Activated T-cell treated with anti-CD3 and anti-CD28 coated beads, Interleukin-2, amount 50 U/mL, for 24 hours (primary cell): ENCODE data around the gene ST6GAL2.

Source experiments
- DNase-seq: peaks from one replicate; pipeline ENCODE4 v3.0.0-alpha.2; 2020
- H3K27ac Mint-ChIP-seq: 2 replicates; pipeline ENCODE4 v1.8.0; 2020; ENCODE audit warnings: mild to moderate bottlenecking, mixed read lengths
- H3K27me3 Mint-ChIP-seq: 2 replicates; pipeline ENCODE4 v1.8.0; 2020; ENCODE audit warnings: mixed read lengths
- H3K36me3 Mint-ChIP-seq: 2 replicates; pipeline ENCODE4 v1.8.0; 2020; ENCODE audit warnings: low read depth, mixed read lengths
- H3K4me1 Mint-ChIP-seq: 2 replicates; pipeline ENCODE4 v1.8.0; 2020; ENCODE audit warnings: low read depth, mixed read lengths
- H3K4me3 Mint-ChIP-seq: 2 replicates; pipeline ENCODE4 v1.8.0; 2020; ENCODE audit warnings: mild to moderate bottlenecking, moderate library complexity, mixed read lengths
- H3K9me3 Mint-ChIP-seq: 2 replicates; pipeline ENCODE4 v1.8.0; 2020; ENCODE audit warnings: mixed read lengths

ST6GAL2 gene

DNA sequence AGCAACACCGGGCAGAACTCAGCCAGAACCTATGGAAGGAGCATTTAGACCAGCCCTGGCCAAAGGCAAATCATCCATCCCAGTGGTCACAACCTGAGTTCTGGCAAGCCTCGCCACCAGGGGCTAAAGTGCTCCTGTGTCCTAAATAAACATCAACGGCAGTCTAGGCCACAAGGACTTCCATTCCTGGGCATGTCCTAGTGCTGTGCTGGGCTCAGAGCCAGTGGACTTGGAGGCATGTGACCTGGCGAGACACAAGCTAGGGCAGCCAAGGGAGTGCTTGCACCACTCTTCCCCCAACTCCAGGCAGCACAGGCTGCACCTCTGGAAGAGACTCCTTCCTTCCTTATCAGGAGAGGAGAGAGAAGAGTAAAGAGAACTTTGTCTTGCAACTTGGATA is 69.0 kb downstream of the ST6GAL2 start:
- DNase-seq = no peak
- H3K4me3 Mint-ChIP-seq = no peak overlapping the region
- no peaks in the 10 kb centered on the region for H3K36me3 Mint-ChIP-seq
- no peak overlapping the region for H3K27ac Mint-ChIP-seq
- no peaks in the 10 kb centered on the region for H3K4me1 Mint-ChIP-seq
- no peaks in the 10 kb centered on the region for H3K27me3 Mint-ChIP-seq
- H3K9me3 Mint-ChIP-seq = no peaks in the 10 kb centered on the region

DNA sequence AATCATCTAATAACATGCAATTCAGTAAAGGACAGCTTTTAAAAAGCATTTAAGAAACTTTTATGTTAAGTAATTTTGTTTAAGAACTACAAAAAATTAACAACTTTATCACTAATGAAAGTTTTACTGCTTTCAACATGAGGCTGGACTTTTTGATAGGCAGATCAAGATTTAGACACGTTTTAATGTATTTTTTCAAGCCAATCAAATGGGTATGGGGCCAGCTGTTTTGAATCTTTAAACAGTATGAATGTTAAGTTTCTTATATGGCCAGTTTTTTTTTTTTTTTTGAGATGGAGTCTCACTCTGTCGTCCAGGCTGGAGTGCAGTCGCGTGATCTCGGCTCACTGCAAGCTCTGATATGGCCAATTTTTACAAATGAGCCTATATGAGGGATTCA is 73.1 kb downstream of the ST6GAL2 start:
- H3K27me3 Mint-ChIP-seq = no peaks in the 10 kb centered on the region
- H3K36me3 Mint-ChIP-seq = no peaks in the 10 kb centered on the region
- no peaks in the 10 kb centered on the region for H3K4me1 Mint-ChIP-seq
- no peaks in the 10 kb centered on the region for H3K9me3 Mint-ChIP-seq
- DNase-seq = no peak
- H3K27ac Mint-ChIP-seq = no peak overlapping the region
- no peak overlapping the region for H3K4me3 Mint-ChIP-seq

DNA sequence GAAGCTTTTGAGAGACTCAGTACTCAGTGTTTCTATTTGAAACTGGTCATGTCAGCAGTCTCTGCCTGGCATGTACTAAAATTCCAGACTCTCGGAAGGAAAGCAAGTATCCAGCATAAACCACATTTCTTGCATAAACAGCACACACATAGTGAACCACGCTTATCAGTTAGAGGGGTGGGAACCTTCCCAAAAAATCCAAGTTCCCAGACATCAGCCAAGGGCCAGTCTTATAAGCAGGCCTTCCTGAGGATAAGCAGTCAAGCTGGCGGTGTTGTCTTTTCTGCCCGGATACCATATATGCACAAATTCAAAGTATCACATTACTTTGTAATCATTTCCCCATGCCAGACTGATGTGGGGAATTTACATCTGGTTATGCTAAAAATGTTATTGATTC is 73.6 kb downstream of the ST6GAL2 start:
- H3K27me3 Mint-ChIP-seq = no peaks in the 10 kb centered on the region
- no peak for DNase-seq
- no peaks in the 10 kb centered on the region for H3K9me3 Mint-ChIP-seq
- no peak overlapping the region for H3K27ac Mint-ChIP-seq
- H3K36me3 Mint-ChIP-seq = no peaks in the 10 kb centered on the region
- no peak overlapping the region for H3K4me3 Mint-ChIP-seq
- no peaks in the 10 kb centered on the region for H3K4me1 Mint-ChIP-seq

DNA sequence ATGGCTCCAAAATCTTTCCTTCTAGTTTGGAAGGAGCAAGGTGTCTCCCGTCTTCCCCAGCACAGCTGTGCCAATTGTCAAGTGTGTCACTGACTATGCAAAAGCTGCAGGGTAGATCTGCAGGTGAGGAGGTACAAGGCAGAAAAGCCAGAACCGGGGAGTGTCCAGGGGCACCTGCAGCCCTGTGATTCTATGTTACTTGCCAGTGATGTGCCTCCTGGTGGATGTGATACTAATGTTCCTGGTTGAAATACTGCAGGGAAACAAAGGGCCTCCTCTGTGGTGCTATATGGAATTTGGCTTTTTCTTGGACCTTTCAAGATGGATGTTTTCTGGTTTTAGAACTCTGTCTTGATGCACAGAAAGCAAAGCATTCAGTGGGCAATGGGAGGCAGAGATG is 80.3 kb downstream of the ST6GAL2 start:
- DNase-seq = no peak
- no peaks in the 10 kb centered on the region for H3K27me3 Mint-ChIP-seq
- H3K27ac Mint-ChIP-seq = no peak overlapping the region
- no peaks in the 10 kb centered on the region for H3K9me3 Mint-ChIP-seq
- H3K36me3 Mint-ChIP-seq = no peaks in the 10 kb centered on the region
- H3K4me3 Mint-ChIP-seq = no peak overlapping the region
- no peaks in the 10 kb centered on the region for H3K4me1 Mint-ChIP-seq

DNA sequence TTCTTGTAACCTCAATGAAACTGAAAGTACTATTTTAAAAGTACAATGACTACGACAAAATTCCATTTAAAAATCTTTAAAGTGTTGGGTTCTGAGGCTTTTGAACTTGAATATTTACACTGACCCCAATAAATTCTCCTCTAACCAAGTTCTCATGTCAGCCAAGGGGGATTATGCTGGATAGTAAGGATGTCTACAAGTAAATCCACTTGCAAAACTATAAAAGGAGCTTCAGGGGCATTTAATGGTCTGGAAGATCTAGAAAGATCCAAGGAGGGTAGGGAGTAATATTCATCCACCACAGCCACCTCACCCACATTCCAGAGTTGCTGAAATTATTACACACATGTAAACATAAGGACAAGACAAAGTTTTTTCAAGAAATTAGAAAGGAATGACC is 81.8 kb downstream of the ST6GAL2 start:
- DNase-seq = no peak
- H3K4me3 Mint-ChIP-seq = no peak overlapping the region
- no peak overlapping the region for H3K27ac Mint-ChIP-seq
- no peaks in the 10 kb centered on the region for H3K36me3 Mint-ChIP-seq
- H3K9me3 Mint-ChIP-seq = no peaks in the 10 kb centered on the region
- no peaks in the 10 kb centered on the region for H3K27me3 Mint-ChIP-seq
- no peaks in the 10 kb centered on the region for H3K4me1 Mint-ChIP-seq

DNA sequence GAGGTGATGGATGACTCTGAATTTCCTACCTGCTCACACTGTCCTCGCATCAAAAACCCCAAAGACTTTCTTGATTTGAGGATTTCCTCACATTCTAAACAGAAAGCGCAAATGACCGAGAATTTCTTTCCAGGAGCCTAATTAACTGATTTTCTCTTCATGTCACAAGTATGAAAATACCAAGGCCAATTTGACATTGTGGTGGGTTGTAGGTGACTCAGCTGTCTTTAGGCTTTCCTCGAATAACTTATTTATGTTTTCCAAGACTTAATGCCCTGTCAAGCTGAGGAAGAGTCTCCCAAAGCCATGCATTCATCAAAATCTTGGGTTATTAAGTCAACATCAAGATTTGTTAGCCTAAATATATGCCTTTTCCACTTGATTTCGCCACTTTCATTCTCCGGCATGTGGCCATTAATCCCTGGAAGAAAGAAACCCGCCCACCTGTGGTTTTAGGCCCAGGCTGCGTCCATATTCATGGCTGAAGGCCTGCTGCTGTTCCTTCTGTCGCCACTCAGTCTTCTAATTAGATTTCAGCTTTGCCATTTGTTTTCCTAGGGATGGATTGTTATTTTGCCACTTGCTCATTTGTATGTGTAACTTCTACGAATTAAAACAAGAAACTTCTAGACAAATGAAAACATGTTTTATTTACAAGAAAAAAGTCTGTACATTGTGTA is 84.9 kb downstream of the ST6GAL2 start:
- no peaks in the 10 kb centered on the region for H3K27me3 Mint-ChIP-seq
- no peaks in the 10 kb centered on the region for H3K4me1 Mint-ChIP-seq
- H3K4me3 Mint-ChIP-seq = no peak overlapping the region
- no peak overlapping the region for H3K27ac Mint-ChIP-seq
- no peaks in the 10 kb centered on the region for H3K9me3 Mint-ChIP-seq
- no peaks in the 10 kb centered on the region for H3K36me3 Mint-ChIP-seq
- no peak for DNase-seq

DNA sequence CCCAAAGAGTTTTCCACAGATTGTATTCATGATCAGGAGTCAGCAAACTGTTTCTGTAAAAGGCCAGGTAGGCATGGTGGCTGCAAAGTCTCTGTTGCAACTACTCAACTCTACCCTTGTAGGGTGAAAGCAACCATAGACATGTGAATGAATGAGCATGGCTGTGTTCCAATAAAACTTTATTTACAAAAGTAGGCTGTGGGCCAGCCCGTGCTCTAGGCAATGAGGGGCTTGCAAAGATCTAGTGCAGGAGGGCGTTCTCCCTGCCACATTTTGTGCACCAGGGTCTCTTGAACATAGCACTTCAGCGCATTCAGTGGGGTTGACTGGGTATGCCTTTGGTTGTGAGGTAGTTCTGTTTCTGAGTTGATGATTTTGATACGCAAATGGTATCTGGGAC is 85.8 kb downstream of the ST6GAL2 start:
- H3K27ac Mint-ChIP-seq = no peak overlapping the region
- no peak for DNase-seq
- no peaks in the 10 kb centered on the region for H3K4me1 Mint-ChIP-seq
- H3K36me3 Mint-ChIP-seq = no peaks in the 10 kb centered on the region
- H3K9me3 Mint-ChIP-seq = no peaks in the 10 kb centered on the region
- no peak overlapping the region for H3K4me3 Mint-ChIP-seq
- H3K27me3 Mint-ChIP-seq = no peaks in the 10 kb centered on the region

DNA sequence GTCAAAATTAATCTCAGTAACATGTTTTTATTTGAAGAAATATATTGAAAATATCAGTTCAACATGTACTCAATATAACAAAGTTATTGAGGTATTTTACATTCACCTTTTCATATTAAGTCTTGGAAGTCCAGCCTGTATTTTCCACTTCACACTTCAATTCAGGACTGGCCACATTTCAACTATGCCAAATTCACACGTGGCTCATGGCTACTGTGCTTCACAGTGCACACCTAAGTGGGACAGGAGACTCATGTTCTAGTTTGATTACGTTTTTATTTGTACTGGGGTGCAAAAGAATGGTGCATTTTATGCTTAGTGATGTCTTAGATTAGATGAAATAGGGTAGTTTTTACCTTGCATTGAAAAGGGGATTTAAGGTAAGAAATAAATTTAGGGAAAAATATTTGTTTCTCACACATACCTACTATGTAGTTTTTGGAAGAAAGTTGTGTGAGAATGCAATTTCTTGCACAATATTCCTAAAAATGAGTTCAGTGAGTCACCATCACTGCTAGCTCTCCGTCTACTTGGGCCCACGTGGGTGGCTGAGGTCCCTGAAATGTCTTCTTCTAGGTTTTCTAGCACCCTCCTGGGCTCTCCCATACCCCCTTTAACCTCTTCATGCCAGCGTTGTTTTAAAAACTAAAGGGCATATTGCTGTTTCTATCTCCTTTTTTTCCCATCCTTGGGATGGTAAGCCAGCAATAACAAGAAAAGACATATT is 87.0 kb downstream of the ST6GAL2 start:
- Mint-ChIP-seq H3K4me3 (no peak overlapping the region), H3K9me3 (no peaks in the 10 kb centered on the region), H3K4me1 (no peaks in the 10 kb centered on the region), H3K27ac (no peak overlapping the region), H3K27me3 (no peaks in the 10 kb centered on the region), H3K36me3 (no peaks in the 10 kb centered on the region)
- no peak for DNase-seq

DNA sequence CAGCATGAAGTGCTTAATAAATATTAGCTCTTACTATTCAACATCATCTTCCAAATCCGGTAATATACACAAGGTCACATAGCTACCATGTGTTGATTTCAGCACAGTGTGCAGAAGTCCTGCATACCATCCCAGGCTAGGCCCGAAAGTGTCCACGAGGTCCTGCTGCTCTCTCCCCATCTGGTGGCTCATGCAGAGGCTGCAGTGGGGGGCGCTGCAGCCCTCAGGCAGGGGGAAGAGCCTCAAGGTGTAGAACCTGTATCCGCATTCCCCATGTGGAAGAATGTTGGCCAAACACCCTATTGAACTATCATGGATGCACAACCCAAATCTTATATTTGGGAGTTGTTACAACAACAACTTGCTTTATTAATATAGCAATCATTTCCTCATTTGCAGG is 88.5 kb downstream of the ST6GAL2 start:
- Mint-ChIP-seq H3K9me3 (no peaks in the 10 kb centered on the region), H3K4me1 (no peaks in the 10 kb centered on the region), H3K4me3 (no peak overlapping the region), H3K27me3 (no peaks in the 10 kb centered on the region), H3K36me3 (no peaks in the 10 kb centered on the region), H3K27ac (no peak overlapping the region)
- DNase-seq = no peak

DNA sequence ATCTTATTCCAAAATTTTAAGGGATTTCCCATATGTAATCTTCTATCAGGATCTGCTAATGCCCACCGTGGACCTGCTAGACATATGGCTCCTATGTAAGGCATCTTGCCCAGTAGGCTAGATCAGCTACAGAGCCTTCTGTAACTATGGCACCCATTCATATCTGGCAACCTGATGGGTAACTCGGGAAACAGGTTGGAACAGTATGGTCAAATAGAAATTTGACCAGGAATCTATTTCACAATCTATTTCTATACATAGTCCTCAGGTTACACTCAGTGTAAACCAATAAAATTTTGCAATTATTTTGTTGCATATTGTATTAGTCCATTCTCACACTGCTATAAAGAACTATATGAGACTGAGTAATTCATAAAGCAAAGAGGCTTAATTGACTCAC is 93.3 kb downstream of the ST6GAL2 start:
- Mint-ChIP-seq H3K27me3 (no peaks in the 10 kb centered on the region), H3K36me3 (no peaks in the 10 kb centered on the region), H3K4me1 (no peaks in the 10 kb centered on the region), H3K4me3 (no peak overlapping the region), H3K27ac (no peak overlapping the region), H3K9me3 (no peaks in the 10 kb centered on the region)
- DNase-seq = no peak

DNA sequence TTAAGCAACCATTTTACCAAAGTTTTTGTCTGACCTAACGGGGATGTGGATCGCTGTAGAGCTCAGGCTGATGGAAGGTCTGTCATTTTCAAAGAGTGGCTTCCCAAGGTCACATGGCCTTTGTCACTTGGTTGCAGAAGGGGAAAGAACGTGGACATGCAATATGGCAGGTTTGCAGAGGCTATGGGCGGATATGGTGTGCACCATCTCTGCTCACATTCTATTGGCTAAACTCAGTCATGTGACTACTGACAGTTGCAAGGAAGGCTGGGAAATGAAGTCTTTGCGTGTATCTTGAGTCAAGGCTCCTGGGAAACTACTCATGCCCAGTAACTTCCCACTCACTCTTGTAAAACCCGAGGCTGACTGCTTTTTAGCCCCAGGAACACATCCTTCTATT is 96.8 kb downstream of the ST6GAL2 start:
- no peak overlapping the region for H3K27ac Mint-ChIP-seq
- H3K27me3 Mint-ChIP-seq = no peaks in the 10 kb centered on the region
- H3K9me3 Mint-ChIP-seq = no peaks in the 10 kb centered on the region
- H3K36me3 Mint-ChIP-seq = no peaks in the 10 kb centered on the region
- H3K4me1 Mint-ChIP-seq = no peaks in the 10 kb centered on the region
- DNase-seq = no peak
- H3K4me3 Mint-ChIP-seq = no peak overlapping the region

DNA sequence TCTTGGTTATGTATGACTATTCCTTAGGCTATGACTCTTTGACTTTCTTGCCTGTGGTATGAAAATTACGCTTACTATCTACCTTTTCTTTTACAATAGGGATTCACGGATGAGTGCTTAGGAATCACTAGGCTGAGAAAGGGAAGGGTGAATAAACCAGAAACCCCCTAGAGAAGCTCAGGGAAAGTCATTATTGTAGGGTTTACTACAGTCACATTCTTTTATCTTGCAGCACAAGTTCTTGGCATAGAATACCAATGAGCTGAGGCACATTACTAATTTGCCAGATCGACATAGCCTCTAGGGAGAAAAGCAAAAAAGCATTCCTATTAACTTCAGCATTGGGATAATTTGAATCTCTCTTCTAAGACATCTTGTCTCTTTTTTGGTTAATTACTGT is 103.3 kb downstream of the ST6GAL2 start:
- Mint-ChIP-seq H3K9me3 (peaks cover 4% of the 10 kb centered on the region), H3K27me3 (peaks cover 5% of the 10 kb centered on the region), H3K4me1 (no peaks in the 10 kb centered on the region), H3K4me3 (no peak overlapping the region), H3K27ac (no peak overlapping the region), H3K36me3 (no peaks in the 10 kb centered on the region)
- DNase-seq = no peak

DNA sequence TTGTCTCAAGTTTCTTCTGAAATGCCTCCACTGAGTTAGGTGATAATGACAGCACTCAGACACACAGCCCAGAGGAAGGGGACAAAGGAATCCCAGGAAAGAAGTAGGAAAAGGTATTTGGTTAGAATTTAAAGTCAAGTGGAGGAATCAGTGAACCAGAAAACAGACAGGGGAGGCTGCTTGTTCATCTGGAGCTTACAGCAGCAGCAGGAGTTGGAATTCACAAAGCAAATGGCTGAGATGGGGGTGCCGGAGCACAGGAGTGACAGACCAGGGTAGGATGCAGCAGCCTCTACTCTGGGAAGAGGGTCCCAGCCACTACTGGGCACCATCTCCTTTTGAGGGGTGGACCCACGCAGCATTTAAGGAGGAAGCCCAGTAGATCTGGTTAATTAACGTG is 104.8 kb downstream of the ST6GAL2 start:
- Mint-ChIP-seq H3K4me3 (no peak overlapping the region), H3K27me3 (peaks cover 5% of the 10 kb centered on the region)

DNA sequence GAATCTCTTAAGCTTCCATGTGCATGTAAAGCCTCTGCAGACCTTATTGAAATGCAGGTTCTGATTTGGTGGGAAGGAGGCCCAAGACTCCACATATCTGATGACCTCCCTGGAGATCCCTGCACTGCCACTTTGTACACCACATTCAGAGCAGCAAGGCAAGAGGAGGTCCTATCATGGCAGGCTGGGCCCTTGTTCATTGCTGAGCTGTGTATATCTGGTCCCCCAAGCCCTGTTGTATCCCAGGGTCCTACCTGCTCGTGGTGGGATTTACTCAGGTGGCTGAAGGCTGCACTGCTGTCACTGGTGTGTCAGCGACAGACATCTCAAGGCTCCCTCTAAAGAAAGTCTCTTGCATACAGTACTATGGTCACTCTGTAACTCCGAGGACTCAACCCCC is 114.2 kb downstream of the ST6GAL2 start:
- no peak overlapping the region for H3K27ac Mint-ChIP-seq
- H3K36me3 Mint-ChIP-seq = no peaks in the 10 kb centered on the region
- H3K9me3 Mint-ChIP-seq = peaks cover 2% of the 10 kb centered on the region
- no peaks in the 10 kb centered on the region for H3K27me3 Mint-ChIP-seq
- no peak overlapping the region for H3K4me3 Mint-ChIP-seq
- no peak for DNase-seq
- no peaks in the 10 kb centered on the region for H3K4me1 Mint-ChIP-seq

More for the DNA sequence above, 104.8 kb downstream of the ST6GAL2 start:
- Mint-ChIP-seq H3K27ac (no peak overlapping the region), H3K4me1 (no peaks in the 10 kb centered on the region), H3K36me3 (no peaks in the 10 kb centered on the region), H3K9me3 (peaks cover 6% of the 10 kb centered on the region)
- no peak for DNase-seq

DNA sequence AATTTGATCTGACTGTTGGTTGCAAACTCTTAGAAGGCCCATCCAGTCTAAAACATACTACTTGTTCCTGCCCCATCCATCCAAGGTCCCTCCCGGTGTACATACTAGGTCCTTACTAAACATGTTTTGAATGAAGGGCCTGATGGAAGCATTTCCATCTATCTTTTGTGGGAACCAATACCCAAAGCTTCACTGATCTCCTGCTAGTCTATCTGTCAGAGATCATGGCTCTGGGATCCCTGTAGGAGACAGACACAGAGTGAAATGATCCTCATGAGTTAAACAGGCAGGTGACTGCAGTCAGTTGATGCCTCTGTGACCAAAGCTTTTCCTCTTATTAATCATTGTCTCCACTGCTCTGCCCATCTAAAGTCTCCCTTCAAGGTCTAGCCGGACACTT is 115.0 kb downstream of the ST6GAL2 start:
- no peaks in the 10 kb centered on the region for H3K27me3 Mint-ChIP-seq
- no peaks in the 10 kb centered on the region for H3K9me3 Mint-ChIP-seq

More for the DNA sequence above, 115.0 kb downstream of the ST6GAL2 start:
- H3K27ac Mint-ChIP-seq = no peak overlapping the region
- no peaks in the 10 kb centered on the region for H3K4me1 Mint-ChIP-seq
- H3K4me3 Mint-ChIP-seq = no peak overlapping the region
- H3K36me3 Mint-ChIP-seq = no peaks in the 10 kb centered on the region
- DNase-seq = no peak
